HG03175 (cell line): ENCODE measurements around the gene MOV10.

Experiments used
- ATAC-seq: cut with Tn5 transposase; IDR thresholded peaks from one replicate; pipeline ENCODE4 v1.9.1; 2021; ENCODE audit warnings: mild to moderate bottlenecking, moderate library complexity; ENCODE audit not compliant: unreplicated experiment

The MOV10 gene

GRCh38 chr1:112674986-112675727 is 698 bp downstream of the MOV10 start:
- peak; percentile 44 for ATAC-seq

GRCh38 chr1:112675728-112676381 is 1.4 kb downstream of the MOV10 start:
- ATAC-seq, result no peak

- no peak for ATAC-seq
Observed at GRCh38 chr1:112676543-112676942, 2.1 kb downstream of the MOV10 start.

GRCh38 chr1:112677501-112677900 is 3.0 kb downstream of the MOV10 start:
- ATAC-seq, result no peak

GRCh38 chr1:112678605-112679004 is 4.1 kb downstream of the MOV10 start:
- ATAC-seq, result no peak

GRCh38 chr1:112685913-112686312 is 11.5 kb downstream of the MOV10 start:
- no peak for ATAC-seq

- no peak for ATAC-seq
Observed at GRCh38 chr1:112686417-112686816, 12.0 kb downstream of the MOV10 start.

GRCh38 chr1:112686835-112687234 is 12.4 kb downstream of the MOV10 start:
- ATAC-seq, result no peak

GRCh38 chr1:112687361-112687760 is 12.9 kb downstream of the MOV10 start:
- ATAC-seq, result no peak

GRCh38 chr1:112687785-112688496 is 13.5 kb downstream of the MOV10 start:
- ATAC-seq, result no peak

- ATAC-seq, result no peak
Observed at GRCh38 chr1:112688781-112689193, 14.3 kb downstream of the MOV10 start.

GRCh38 chr1:112689196-112689841 is 14.9 kb downstream of the MOV10 start:
- no peak for ATAC-seq

- ATAC-seq, result no peak
Observed at GRCh38 chr1:112689842-112690237, 15.4 kb downstream of the MOV10 start.

GRCh38 chr1:112692681-112693080 is 18.2 kb downstream of the MOV10 start:
- no peak for ATAC-seq

- no peak for ATAC-seq
Observed at GRCh38 chr1:112693821-112694220, 19.4 kb downstream of the MOV10 start.

GRCh38 chr1:112694363-112694929 is 20.0 kb downstream of the MOV10 start:
- ATAC-seq, result no peak

GRCh38 chr1:112695276-112695675 is 20.8 kb downstream of the MOV10 start:
- ATAC-seq, result no peak

- ATAC-seq, result no peak
Observed at GRCh38 chr1:112696578-112697314, 22.3 kb downstream of the MOV10 start.

GRCh38 chr1:112697781-112698201 is 23.3 kb downstream of the MOV10 start:
- ATAC-seq, result no peak
